ENCODE measurements around the gene MFAP4. TPM values are rescaled to one million over a fixed set of nuclear protein-coding genes. Genes with fewer than 3 reads are reported as not detected.

The MFAP4 gene
- total and polyA plus RNA-seq, 11 donors, result 15.7 to 84.3 (median 35.7) TPM

DNA sequence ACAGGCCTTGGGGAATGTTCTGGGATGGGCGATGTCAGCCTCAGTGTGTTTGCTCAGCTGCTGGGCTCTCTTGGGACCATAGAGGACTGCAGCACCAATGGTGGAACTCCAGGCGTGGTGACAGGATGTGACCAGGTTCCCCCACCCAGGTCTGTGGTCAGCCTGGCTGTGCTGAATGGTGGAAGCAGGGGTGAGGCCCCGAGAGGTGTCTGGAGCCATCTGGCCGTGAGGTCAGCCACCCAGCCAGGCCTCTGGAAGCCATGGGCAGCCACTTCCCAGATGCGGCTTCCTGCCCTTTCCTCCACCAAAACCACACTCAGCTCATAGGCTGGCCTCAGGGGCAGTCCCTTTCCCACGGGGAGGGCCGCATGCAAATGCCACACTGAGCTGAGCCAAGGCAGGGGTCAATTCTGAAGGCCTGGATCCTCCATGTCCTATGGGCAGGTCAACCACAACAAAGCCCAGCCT lies 16.5 kb downstream of the MFAP4 start:
- peak overlapping the region; percentile 9 to 73 (median 62) for H3K27ac ChIP-seq
- no peaks in the 10 kb centered on the region for H3K27me3 ChIP-seq
- ATAC-seq, result peak; percentile 63 to 91 (median 81)
- no peak for TF ChIP-seq POLR2A (IDR thresholded peaks at IDR 0.05)
- no peaks in the 10 kb centered on the region for H3K9me3 ChIP-seq
- peak; percentile 59 to 83 (median 78) for DNase-seq
- peaks cover 0 to 50% (median 16%) of the 10 kb centered on the region in 12 donors for H3K4me1 ChIP-seq
- intact Hi-C loops (cut with DNase I), result loop anchor here in 2 of 10 donors (5.0 to 10.0 kb wide), 2 partner anchors 42 to 274 kb away; partner anchors contain the start of genes ALDH3A2 (in 1 of the 2) and RNF112 (in 1 of the 2)
- no peak overlapping the region for H3K4me3 ChIP-seq
- H3K36me3 ChIP-seq, result no peaks in the 10 kb centered on the region
- WGBS, 4 donors, result 28 to 62% (median 48%) methylated on average over 7 of the region's 7 CpGs

DNA sequence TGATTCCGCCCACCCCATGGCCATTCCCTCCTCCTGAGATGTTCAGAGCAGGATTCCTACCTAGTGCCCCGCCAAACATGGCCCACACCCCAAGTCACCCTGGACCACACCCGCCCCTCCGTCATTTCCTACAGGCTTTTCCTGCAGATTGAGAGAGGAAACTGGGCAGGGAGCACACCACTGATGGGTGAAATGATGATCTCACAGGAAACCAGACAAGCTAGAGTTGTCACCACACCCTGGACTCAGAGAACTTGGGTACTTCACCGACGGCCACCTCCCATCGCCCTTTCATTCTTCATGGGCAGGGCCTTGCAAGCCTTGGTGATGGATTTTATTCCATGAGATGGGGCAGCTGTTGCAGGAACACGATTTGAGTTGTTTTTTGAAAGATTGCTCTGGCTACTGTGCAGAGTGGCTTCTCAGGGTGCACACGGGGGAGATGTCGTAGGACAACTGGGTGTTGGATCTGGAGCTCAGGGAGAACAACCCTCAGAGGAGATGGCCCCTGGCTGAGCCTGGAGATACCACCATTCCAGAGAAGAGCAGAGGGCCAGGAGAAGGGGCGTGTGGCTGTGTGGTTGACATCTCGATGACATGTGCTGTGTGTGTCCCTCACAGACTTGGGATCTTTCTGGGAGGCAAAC lies 17.0 kb downstream of the MFAP4 start:
- Histone ChIP-seq H3K36me3 (no peaks in the 10 kb centered on the region), H3K4me3 (no peak overlapping the region), H3K27ac (peak overlapping the region; percentile 9 to 73 (median 62)), H3K4me1 (peaks cover 0 to 50% (median 16%) of the 10 kb centered on the region in 12 donors), H3K9me3 (no peaks in the 10 kb centered on the region), H3K27me3 (peaks cover 0 to 2% (median 0%) of the 10 kb centered on the region in 9 donors)
- TF ChIP-seq POLR2A (IDR thresholded peaks at IDR 0.05), result no peak
- TF ChIP-seq, protein P1, sequence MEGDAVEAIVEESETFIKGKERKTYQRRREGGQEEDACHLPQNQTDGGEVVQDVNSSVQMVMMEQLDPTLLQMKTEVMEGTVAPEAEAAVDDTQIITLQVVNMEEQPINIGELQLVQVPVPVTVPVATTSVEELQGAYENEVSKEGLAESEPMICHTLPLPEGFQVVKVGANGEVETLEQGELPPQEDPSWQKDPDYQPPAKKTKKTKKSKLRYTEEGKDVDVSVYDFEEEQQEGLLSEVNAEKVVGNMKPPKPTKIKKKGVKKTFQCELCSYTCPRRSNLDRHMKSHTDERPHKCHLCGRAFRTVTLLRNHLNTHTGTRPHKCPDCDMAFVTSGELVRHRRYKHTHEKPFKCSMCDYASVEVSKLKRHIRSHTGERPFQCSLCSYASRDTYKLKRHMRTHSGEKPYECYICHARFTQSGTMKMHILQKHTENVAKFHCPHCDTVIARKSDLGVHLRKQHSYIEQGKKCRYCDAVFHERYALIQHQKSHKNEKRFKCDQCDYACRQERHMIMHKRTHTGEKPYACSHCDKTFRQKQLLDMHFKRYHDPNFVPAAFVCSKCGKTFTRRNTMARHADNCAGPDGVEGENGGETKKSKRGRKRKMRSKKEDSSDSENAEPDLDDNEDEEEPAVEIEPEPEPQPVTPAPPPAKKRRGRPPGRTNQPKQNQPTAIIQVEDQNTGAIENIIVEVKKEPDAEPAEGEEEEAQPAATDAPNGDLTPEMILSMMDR (IDR thresholded peaks at IDR 0.05), result no peak
- DNase-seq, result peak in 2 of 5 donors; percentile 55 to 66
- peak; percentile 46 to 82 (median 67) for ATAC-seq
- 54 to 62% (median 60%) methylated on average over 12 of the region's 12 CpGs for WGBS, 4 donors
- intact Hi-C loops (cut with DNase I), result loop anchor here in 6 of 10 donors (5.0 to 10.0 kb wide), 4 partner anchors 42 to 395 kb away; partner anchors contain the start of genes ALDH3A2 (in 3 of the 6) and RNF112 (in 1 of the 6)

- ATAC-seq (no peak), DNase-seq (no peak)
- peaks cover 0 to 50% (median 16%) of the 10 kb centered on the region in 12 donors for H3K4me1 ChIP-seq
- H3K27ac ChIP-seq, result peak overlapping the region in 6 of 12 donors; percentile 38 to 73 (median 68)
- intact Hi-C loops (cut with DNase I), result loop anchor here in 4 of 10 donors (5.0 to 10.0 kb wide), 3 partner anchors 276 to 396 kb away; partner anchors contain the start of gene ALDH3A2 (in 2 of the 4)
- H3K9me3 ChIP-seq, result no peaks in the 10 kb centered on the region
- H3K4me3 ChIP-seq, result no peak overlapping the region
- H3K36me3 ChIP-seq, result no peaks in the 10 kb centered on the region
- peaks cover 0 to 2% (median 0%) of the 10 kb centered on the region in 9 donors for H3K27me3 ChIP-seq
- TF ChIP-seq, protein P1 (IDR thresholded peaks at IDR 0.05), result no peak
- TF ChIP-seq POLR2A (IDR thresholded peaks at IDR 0.05), result no peak
- 93 to 94% (median 93%) methylated on average over 16 of the region's 16 CpGs for WGBS, 4 donors
Measured at GRCh38 chr17:19369107-19369778, 17.7 kb downstream of the MFAP4 start.

GRCh38 chr17:19368229-19368628 lies 18.8 kb downstream of the MFAP4 start:
- intact Hi-C loops (cut with DNase I), result loop anchor here in 4 of 10 donors (5.0 to 10.0 kb wide), 3 partner anchors 277 to 397 kb away; partner anchors contain the start of gene ALDH3A2 (in 2 of the 4)
- WGBS, 4 donors, result 78 to 90% (median 87%) methylated on average over 4 of the region's 4 CpGs
- Histone ChIP-seq H3K27ac (no peak overlapping the region), H3K9me3 (no peaks in the 10 kb centered on the region), H3K4me3 (no peak overlapping the region), H3K27me3 (peaks cover 0 to 2% (median 0%) of the 10 kb centered on the region in 9 donors), H3K4me1 (peaks cover 0 to 50% (median 18%) of the 10 kb centered on the region in 12 donors), H3K36me3 (no peaks in the 10 kb centered on the region)
- ATAC-seq (no peak), DNase-seq (no peak)
- no peak for TF ChIP-seq POLR2A (IDR thresholded peaks at IDR 0.05)
- TF ChIP-seq, protein P1 (IDR thresholded peaks at IDR 0.05), result no peak

Data from heart left ventricle (tissue), 16 donors.